ENCODE data around the gene CORO2A. TPM values are rescaled to one million over a fixed set of nuclear protein-coding genes. Genes with fewer than 3 reads are reported as not detected.

The CORO2A gene
- total RNA-seq, 4 donors from 2014 or later: 1.1 to 3.5 (median 2.1) TPM

- TF ChIP-seq CTCF (IDR thresholded peaks at IDR 0.05) (no peak), POLR2A (IDR thresholded peaks at IDR 0.05) (no peak)
- DNase-seq: no peak
- Histone ChIP-seq H3K4me3 (replicated peaks in 1 of 3) (no peak overlapping the region), H3K27me3 (no peaks in the 10 kb centered on the region), H3K9me3 (no peaks in the 10 kb centered on the region), H3K36me3 (peaks cover 23% of the 10 kb centered on the region in 2 donors), H3K27ac (no peak overlapping the region), H3K4me1 (peaks cover 0 to 4% of the 10 kb centered on the region in 2 donors)
- intact Hi-C loops (cut with DNase I): no loop called here
- WGBS, 2 donors: 95 to 98% methylated on average over 7 of the region's 7 CpGs
Measured at GRCh38 chr9:98083566-98084183, 108.8 kb downstream of the CORO2A start.

- Histone ChIP-seq H3K27me3 (no peaks in the 10 kb centered on the region), H3K9me3 (no peaks in the 10 kb centered on the region), H3K27ac (no peak overlapping the region), H3K4me3 (replicated peaks in 1 of 3) (no peak overlapping the region), H3K36me3 (peaks cover 23 to 28% of the 10 kb centered on the region in 2 donors), H3K4me1 (peaks cover 0 to 3% of the 10 kb centered on the region in 2 donors)
- TF ChIP-seq POLR2A (IDR thresholded peaks at IDR 0.05): no peak
- no peak for TF ChIP-seq CTCF (IDR thresholded peaks at IDR 0.05)
- DNase-seq: no peak
- intact Hi-C loops (cut with DNase I): no loop called here
- WGBS, 2 donors: 81 to 94% methylated on average over 2 of the region's 2 CpGs
Measured at GRCh38 chr9:98083061-98083501, 109.4 kb downstream of the CORO2A start.

GRCh38 chr9:98081477-98082219, 110.8 kb downstream of the CORO2A start:
- no peaks in the 10 kb centered on the region for H3K4me1 ChIP-seq
- 84 to 89% methylated on average over 5 to 6 of the region's 6 CpGs for WGBS, 2 donors
- H3K36me3 ChIP-seq: peaks cover 23 to 32% of the 10 kb centered on the region in 2 donors
- no peak overlapping the region for H3K27ac ChIP-seq
- no peaks in the 10 kb centered on the region for H3K9me3 ChIP-seq
- no peak for DNase-seq
- intact Hi-C loops (cut with DNase I): no loop called here
- no peaks in the 10 kb centered on the region for H3K27me3 ChIP-seq
- no peak for TF ChIP-seq CTCF (IDR thresholded peaks at IDR 0.05)
- TF ChIP-seq POLR2A (IDR thresholded peaks at IDR 0.05): no peak
- no peak overlapping the region for H3K4me3 ChIP-seq (replicated peaks in 1 of 3)

- Histone ChIP-seq H3K27me3 (no peaks in the 10 kb centered on the region), H3K36me3 (peaks cover 23 to 32% of the 10 kb centered on the region in 2 donors), H3K4me1 (no peaks in the 10 kb centered on the region), H3K9me3 (no peaks in the 10 kb centered on the region), H3K4me3 (replicated peaks in 1 of 3) (no peak overlapping the region), H3K27ac (no peak overlapping the region)
- intact Hi-C loops (cut with DNase I): no loop called here
- no peak for DNase-seq
- WGBS, 2 donors: 88 to 89% methylated on average over 10 to 11 of the region's 12 CpGs
- TF ChIP-seq POLR2A (IDR thresholded peaks at IDR 0.05) (no peak), CTCF (IDR thresholded peaks at IDR 0.05) (no peak)
Measured at GRCh38 chr9:98080780-98081179, 111.7 kb downstream of the CORO2A start.

GRCh38 chr9:98080326-98080725, 112.1 kb downstream of the CORO2A start:
- Histone ChIP-seq H3K4me3 (replicated peaks in 1 of 3) (no peak overlapping the region), H3K9me3 (no peaks in the 10 kb centered on the region), H3K36me3 (peaks cover 23 to 32% of the 10 kb centered on the region in 2 donors), H3K27ac (no peak overlapping the region), H3K4me1 (no peaks in the 10 kb centered on the region), H3K27me3 (no peaks in the 10 kb centered on the region)
- intact Hi-C loops (cut with DNase I): no loop called here
- TF ChIP-seq CTCF (IDR thresholded peaks at IDR 0.05): no peak
- TF ChIP-seq POLR2A (IDR thresholded peaks at IDR 0.05): no peak
- WGBS, 2 donors: 96 to 100% methylated on average over 1 of the region's 1 CpG
- DNase-seq: no peak
